DND-41 (cell line): ENCODE data around the gene ABCC9.
"Not testable (repeated sequence)": the region's sequence is repeated elsewhere in the genome, so short reads cannot be mapped to it uniquely, and the experiment has no call there.

Experiments used
- ATAC-seq: fragments of 200-7000 bp; cut with Tn5 transposase; 3 replicates; pipeline ENCODE4 v1.9.1; 2021; ENCODE audit warnings: low read depth; ENCODE audit not compliant: insufficient read depth
- DNase-seq: peaks from one replicate; pipeline ENCODE4 v3.0.0-alpha.2; 2020
- H2AFZ ChIP-seq: 2 replicates; pipeline ENCODE4 v1.6.0; 2012; ENCODE audit warnings: low read depth, low read length
- H3K27ac ChIP-seq: 2 replicates; pipeline ENCODE4 v1.5.1; 2012; ENCODE audit warnings: low read length, inconsistent platforms
- H3K27me3 ChIP-seq: fragments of 200-600 bp; sonication (generic); 2 replicates; pipeline ENCODE4 v1.6.0; 2012; ENCODE audit warnings: low read length, mild to moderate bottlenecking, inconsistent platforms; ENCODE audit not compliant: insufficient read depth, poor library complexity
- H3K36me3 ChIP-seq: 2 replicates; pipeline ENCODE4 v1.5.1; 2012; ENCODE audit warnings: low read length, inconsistent platforms; ENCODE audit not compliant: insufficient read depth
- H3K4me1 ChIP-seq: 2 replicates; pipeline ENCODE4 v1.5.1; 2012; ENCODE audit warnings: mild to moderate bottlenecking, low read length; ENCODE audit not compliant: insufficient read depth
- H3K4me2 ChIP-seq: 2 replicates; pipeline ENCODE4 v1.6.0; 2012; ENCODE audit warnings: mild to moderate bottlenecking, moderate library complexity, low read length, inconsistent platforms; ENCODE audit not compliant: insufficient read depth
- H3K4me3 ChIP-seq, 2 experiments: fragments of 200-600 bp in 1 of 2; shearing (Covaris generic) in 1 of 2; 2 replicates each; pipeline ENCODE4 v1.5.1; 2012 to 2016; ENCODE audit warnings: inconsistent platforms in 2 of 2, low read length in 2 of 2, mild to moderate bottlenecking in 2 of 2, low read depth in 1 of 2, moderate library complexity in 1 of 2
- H3K79me2 ChIP-seq: 2 replicates; pipeline ENCODE4 v1.6.0; 2012; ENCODE audit warnings: low read length, inconsistent platforms; ENCODE audit not compliant: insufficient read depth
- H3K9ac ChIP-seq: 2 replicates; pipeline ENCODE4 v1.6.0; 2012; ENCODE audit warnings: low read depth, mild to moderate bottlenecking, inconsistent platforms, low read length, moderate library complexity
- H3K9me3 ChIP-seq: 2 replicates; pipeline ENCODE4 v1.5.1; 2012; ENCODE audit warnings: low read length, moderate library complexity, mild to moderate bottlenecking, inconsistent platforms; ENCODE audit not compliant: insufficient read depth, severe bottlenecking
- H4K20me1 ChIP-seq: 2 replicates; pipeline ENCODE4 v1.6.0; 2012; ENCODE audit warnings: low read length; ENCODE audit not compliant: insufficient read depth
- EZH2 ChIP-seq: IDR thresholded peaks from 3 replicates; pipeline ENCODE4 v1.6.1; 2012; ENCODE audit warnings: borderline replicate concordance, low read depth, mild to moderate bottlenecking, moderate library complexity, low read length, inconsistent platforms; ENCODE audit not compliant: severe bottlenecking
- TF ChIP-seq, protein P1 (sequence below): IDR thresholded peaks from 2 replicates; pipeline ENCODE4 v1.5.1; 2012; ENCODE audit warnings: borderline replicate concordance, low read length, moderate library complexity, mild to moderate bottlenecking; ENCODE audit not compliant: poor library complexity, severe bottlenecking; ENCODE audit errors: extremely low read depth

The ABCC9 gene

DNA sequence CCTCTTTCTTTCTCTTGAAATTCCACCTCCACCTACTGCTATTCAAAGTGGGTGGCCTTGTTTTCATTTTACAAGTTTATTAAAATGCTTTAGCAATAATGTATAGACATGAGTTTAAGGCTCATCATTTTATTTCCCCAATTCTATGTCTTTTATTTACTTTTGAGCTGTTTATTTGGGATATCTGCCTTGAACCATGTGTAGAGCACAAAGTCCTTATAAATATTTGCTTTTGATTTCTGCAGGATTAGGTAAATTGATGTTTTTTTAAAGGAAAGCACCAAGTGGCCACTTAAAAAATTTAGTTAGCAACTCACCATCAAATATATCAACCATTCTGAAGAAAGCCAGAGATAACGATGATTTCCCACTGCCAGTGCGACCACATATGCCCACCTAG lies 126.9 kb downstream of the ABCC9 start:
- no peaks in the 10 kb centered on the region for H3K27me3 ChIP-seq
- no peak for DNase-seq
- ATAC-seq: no peak
- no peaks in the 10 kb centered on the region for H3K4me1 ChIP-seq
- H3K4me3 ChIP-seq: no peak overlapping the region
- no peak overlapping the region for H3K4me2 ChIP-seq
- H3K79me2 ChIP-seq: no peaks in the 10 kb centered on the region
- H4K20me1 ChIP-seq: no peaks in the 10 kb centered on the region
- no peak overlapping the region for H2AFZ ChIP-seq
- H3K27ac ChIP-seq: no peak overlapping the region
- no peaks in the 10 kb centered on the region for H3K9me3 ChIP-seq
- TF ChIP-seq EZH2: no peak
- TF ChIP-seq, protein P1, sequence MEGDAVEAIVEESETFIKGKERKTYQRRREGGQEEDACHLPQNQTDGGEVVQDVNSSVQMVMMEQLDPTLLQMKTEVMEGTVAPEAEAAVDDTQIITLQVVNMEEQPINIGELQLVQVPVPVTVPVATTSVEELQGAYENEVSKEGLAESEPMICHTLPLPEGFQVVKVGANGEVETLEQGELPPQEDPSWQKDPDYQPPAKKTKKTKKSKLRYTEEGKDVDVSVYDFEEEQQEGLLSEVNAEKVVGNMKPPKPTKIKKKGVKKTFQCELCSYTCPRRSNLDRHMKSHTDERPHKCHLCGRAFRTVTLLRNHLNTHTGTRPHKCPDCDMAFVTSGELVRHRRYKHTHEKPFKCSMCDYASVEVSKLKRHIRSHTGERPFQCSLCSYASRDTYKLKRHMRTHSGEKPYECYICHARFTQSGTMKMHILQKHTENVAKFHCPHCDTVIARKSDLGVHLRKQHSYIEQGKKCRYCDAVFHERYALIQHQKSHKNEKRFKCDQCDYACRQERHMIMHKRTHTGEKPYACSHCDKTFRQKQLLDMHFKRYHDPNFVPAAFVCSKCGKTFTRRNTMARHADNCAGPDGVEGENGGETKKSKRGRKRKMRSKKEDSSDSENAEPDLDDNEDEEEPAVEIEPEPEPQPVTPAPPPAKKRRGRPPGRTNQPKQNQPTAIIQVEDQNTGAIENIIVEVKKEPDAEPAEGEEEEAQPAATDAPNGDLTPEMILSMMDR: no peak
- H3K36me3 ChIP-seq: no peaks in the 10 kb centered on the region
- no peak overlapping the region for H3K9ac ChIP-seq

DNA sequence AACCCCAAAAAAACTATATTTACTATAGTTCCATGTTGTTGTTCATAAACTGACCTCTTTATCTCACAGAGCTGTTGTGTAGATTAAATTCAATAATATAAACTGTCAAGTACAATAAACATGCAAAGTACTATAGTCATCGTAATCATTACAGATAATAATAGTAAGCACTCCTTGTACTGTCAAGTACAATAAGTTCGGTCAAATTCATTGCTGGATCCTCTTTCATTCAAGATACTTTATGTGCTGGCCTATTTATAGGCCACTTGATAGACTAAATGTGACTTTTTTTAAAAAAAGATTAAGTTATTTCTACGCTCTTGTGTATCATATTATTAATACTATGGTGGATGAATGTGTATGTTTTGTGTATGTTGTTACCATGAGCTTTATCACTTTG lies 127.5 kb downstream of the ABCC9 start:
- no peak overlapping the region for H3K4me2 ChIP-seq
- no peaks in the 10 kb centered on the region for H3K79me2 ChIP-seq
- TF ChIP-seq, protein P1: no peak
- no peak for TF ChIP-seq EZH2
- no peak overlapping the region for H2AFZ ChIP-seq
- no peak overlapping the region for H3K9ac ChIP-seq
- H3K4me1 ChIP-seq: no peaks in the 10 kb centered on the region
- H3K9me3 ChIP-seq: no peaks in the 10 kb centered on the region
- ATAC-seq (no peak), DNase-seq (no peak)
- no peaks in the 10 kb centered on the region for H3K27me3 ChIP-seq
- no peaks in the 10 kb centered on the region for H4K20me1 ChIP-seq
- H3K36me3 ChIP-seq: no peaks in the 10 kb centered on the region
- H3K27ac ChIP-seq: no peak overlapping the region
- no peak overlapping the region for H3K4me3 ChIP-seq

DNA sequence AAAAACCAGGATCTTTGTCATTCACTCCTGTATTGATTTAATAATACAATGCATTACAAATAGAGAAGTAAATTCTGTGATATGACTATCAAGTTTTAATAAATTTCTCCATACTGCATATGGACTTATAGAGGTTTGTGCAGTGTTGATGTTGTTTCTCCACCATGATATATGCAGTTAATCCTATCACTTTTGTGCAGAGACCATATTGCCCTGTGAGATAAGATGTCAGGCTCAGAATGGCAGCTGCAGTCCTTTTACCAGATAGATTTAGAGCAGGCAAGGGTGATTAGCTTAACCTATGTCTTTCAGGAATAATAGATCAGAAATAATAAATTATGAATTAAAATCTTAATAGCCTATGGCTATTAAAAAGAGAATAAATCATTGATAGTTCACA lies 128.1 kb downstream of the ABCC9 start:
- ATAC-seq (no peak), DNase-seq (no peak)
- Histone ChIP-seq H3K4me3 (no peak overlapping the region), H2AFZ (no peak overlapping the region), H3K27ac (no peak overlapping the region), H3K9ac (no peak overlapping the region), H3K79me2 (no peaks in the 10 kb centered on the region), H4K20me1 (no peaks in the 10 kb centered on the region), H3K4me1 (no peaks in the 10 kb centered on the region), H3K36me3 (no peaks in the 10 kb centered on the region), H3K4me2 (no peak overlapping the region), H3K9me3 (no peaks in the 10 kb centered on the region), H3K27me3 (no peaks in the 10 kb centered on the region)
- TF ChIP-seq EZH2: no peak
- TF ChIP-seq, protein P1: no peak

DNA sequence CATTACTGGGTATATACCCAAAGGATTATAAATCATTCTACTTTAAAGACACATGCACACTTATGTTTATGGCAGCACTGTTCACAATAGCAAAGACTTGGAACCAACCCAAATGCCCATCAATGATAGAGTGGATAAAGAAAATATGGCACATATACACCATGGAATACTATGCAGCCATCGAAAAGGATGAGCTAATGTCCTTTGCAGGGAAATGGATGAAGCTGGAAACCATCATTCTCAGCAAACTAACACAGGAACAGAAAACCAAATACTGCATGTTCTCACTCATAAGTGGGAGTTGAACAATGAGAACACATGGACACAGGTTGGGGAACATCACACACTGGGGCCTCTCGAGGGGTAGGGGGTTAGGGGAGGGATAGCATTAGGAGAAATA lies 128.9 kb downstream of the ABCC9 start:
- not testable (repeated sequence) for DNase-seq, H3K4me3 ChIP-seq, H3K27ac ChIP-seq, H3K79me2 ChIP-seq, H3K9me3 ChIP-seq, H3K36me3 ChIP-seq, H3K27me3 ChIP-seq, H3K4me2 ChIP-seq, H3K4me1 ChIP-seq, H3K9ac ChIP-seq, H4K20me1 ChIP-seq, ATAC-seq, H2AFZ ChIP-seq
